ENCODE results near the gene OGDH. TPM values are rescaled to one million over a fixed set of nuclear protein-coding genes. Genes with fewer than 3 reads are reported as not detected.

Gene OGDH
- total RNA-seq, 4 donors from 2014 or later: 38.2 to 97.6 (median 78.6) TPM

DNA sequence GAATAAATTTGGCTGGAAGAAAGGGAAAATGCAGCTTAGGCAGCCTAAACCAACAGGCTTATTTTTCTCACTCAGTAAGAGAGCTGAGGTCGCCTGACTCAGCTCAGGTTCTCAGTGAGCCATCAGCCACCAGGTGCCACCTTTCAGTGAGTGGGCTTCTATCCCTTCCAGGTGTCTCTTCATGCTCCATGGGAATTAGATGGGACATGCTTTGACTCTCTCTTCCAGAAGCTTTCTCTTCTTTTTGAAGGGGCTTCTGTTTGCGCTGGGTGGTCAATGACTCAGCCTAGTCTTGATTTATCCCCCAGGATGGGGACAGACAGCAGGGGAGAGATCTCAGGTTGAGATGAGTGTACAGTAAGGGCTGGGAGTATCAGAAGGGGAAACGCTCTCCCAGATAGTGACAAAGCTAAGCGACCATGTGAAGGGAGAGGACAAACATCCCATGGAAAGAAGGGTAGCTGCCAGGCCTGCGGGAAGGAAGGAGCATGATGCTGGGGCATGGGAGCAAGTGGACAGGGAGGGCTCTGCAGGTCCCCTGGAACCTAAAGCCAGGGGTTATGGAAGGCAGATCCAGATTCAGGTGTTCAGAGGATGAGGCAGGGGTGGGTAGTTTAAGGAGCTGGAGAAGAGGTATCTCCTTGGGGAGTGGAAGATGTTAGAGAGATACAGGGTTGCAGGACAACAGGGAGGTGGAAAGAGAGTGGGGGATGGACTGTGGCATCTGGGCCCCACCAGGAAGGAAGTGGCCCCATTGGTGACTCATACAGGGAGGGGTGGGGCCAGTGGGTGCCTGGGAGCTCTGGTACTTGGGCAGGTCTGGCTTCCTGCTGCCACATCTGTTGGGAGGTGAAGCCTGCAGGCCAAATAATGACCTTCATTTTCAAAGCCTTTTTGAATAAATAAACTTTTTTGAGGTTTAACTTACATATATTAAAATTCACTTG, 32.5 kb downstream of the OGDH start:
- no peak for TF ChIP-seq POLR2A (IDR thresholded peaks at IDR 0.05)
- TF ChIP-seq CTCF (IDR thresholded peaks at IDR 0.05): no peak
- Histone ChIP-seq H3K4me1 (peaks cover 0 to 22% of the 10 kb centered on the region in 2 donors), H3K9me3 (no peaks in the 10 kb centered on the region), H3K27me3 (no peaks in the 10 kb centered on the region), H3K36me3 (no peaks in the 10 kb centered on the region), H3K27ac (peak overlapping the region; percentile 66 to 81), H3K4me3 (no peak overlapping the region)
- DNase-seq: peak; percentile 43 to 49
- intact Hi-C loops (cut with DNase I; ENCODE audit: low total_unique reads): no loop called here

GRCh38 chr7:44639671-44640321, 33.4 kb downstream of the OGDH start:
- Histone ChIP-seq H3K27ac (peak overlapping the region; percentile 66 to 81), H3K9me3 (no peaks in the 10 kb centered on the region), H3K36me3 (no peaks in the 10 kb centered on the region), H3K4me1 (peaks cover 0 to 20% of the 10 kb centered on the region in 2 donors), H3K4me3 (no peak overlapping the region), H3K27me3 (no peaks in the 10 kb centered on the region)
- TF ChIP-seq POLR2A (IDR thresholded peaks at IDR 0.05): no peak
- no peak for TF ChIP-seq CTCF (IDR thresholded peaks at IDR 0.05)
- intact Hi-C loops (cut with DNase I; ENCODE audit: low total_unique reads): no loop called here
- peak; percentile 30 to 31 for DNase-seq

- no peak for TF ChIP-seq POLR2A (IDR thresholded peaks at IDR 0.05)
- no peak for TF ChIP-seq CTCF (IDR thresholded peaks at IDR 0.05)
- Histone ChIP-seq H3K4me3 (no peak overlapping the region), H3K4me1 (peaks cover 0 to 15% of the 10 kb centered on the region in 2 donors), H3K27ac (no peak overlapping the region), H3K36me3 (no peaks in the 10 kb centered on the region), H3K9me3 (no peaks in the 10 kb centered on the region), H3K27me3 (no peaks in the 10 kb centered on the region)
- no peak for DNase-seq
- intact Hi-C loops (cut with DNase I; ENCODE audit: low total_unique reads): no loop called here
These were observed 36.8 kb downstream of the OGDH start for GRCh38 chr7:44643206-44643605.

- H3K4me1 ChIP-seq: peaks cover 0 to 4% of the 10 kb centered on the region in 2 donors
- intact Hi-C loops (cut with DNase I; ENCODE audit: low total_unique reads): no loop called here
- TF ChIP-seq POLR2A (IDR thresholded peaks at IDR 0.05) (no peak), CTCF (IDR thresholded peaks at IDR 0.05) (no peak)
- no peaks in the 10 kb centered on the region for H3K9me3 ChIP-seq
- no peaks in the 10 kb centered on the region for H3K27me3 ChIP-seq
- no peak for DNase-seq
- H3K4me3 ChIP-seq: no peak overlapping the region
- H3K36me3 ChIP-seq: no peaks in the 10 kb centered on the region
- no peak overlapping the region for H3K27ac ChIP-seq
These were observed 38.8 kb downstream of the OGDH start for GRCh38 chr7:44645254-44645653.

DNA sequence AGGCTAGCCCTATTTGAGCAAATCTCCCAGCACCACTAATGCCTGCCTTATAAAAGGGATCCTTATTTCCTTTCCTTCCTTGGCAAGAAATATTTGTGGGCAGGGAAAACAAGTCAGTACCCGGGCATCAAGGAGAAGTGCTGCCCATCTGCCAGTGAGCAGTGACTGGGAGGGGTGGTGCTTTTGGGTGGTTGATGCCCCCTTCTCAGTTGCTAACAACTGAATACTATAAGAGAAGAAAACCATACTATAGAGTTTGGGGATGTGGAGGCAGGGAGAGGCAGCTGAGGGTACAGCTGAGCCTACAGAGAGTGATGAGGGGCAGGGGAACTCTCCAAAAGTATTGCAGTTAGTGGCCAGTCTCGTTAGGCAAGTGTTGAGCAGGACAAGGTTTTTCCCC, 39.3 kb downstream of the OGDH start:
- Histone ChIP-seq H3K27me3 (no peaks in the 10 kb centered on the region), H3K9me3 (no peaks in the 10 kb centered on the region), H3K4me3 (no peak overlapping the region), H3K4me1 (peaks cover 0 to under 1% of the 10 kb centered on the region in 2 donors), H3K36me3 (no peaks in the 10 kb centered on the region), H3K27ac (no peak overlapping the region)
- intact Hi-C loops (cut with DNase I; ENCODE audit: low total_unique reads): no loop called here
- TF ChIP-seq POLR2A (IDR thresholded peaks at IDR 0.05): no peak
- TF ChIP-seq CTCF (IDR thresholded peaks at IDR 0.05): no peak
- DNase-seq: no peak
